Liver (tissue), 9 donors: ENCODE data around the gene INSR. TPM values are rescaled to one million over a fixed set of nuclear protein-coding genes. Genes with fewer than 3 reads are reported as not detected.

Experiments
- DNase-seq: peaks from one replicate; pipeline ENCODE4 v3.0.0-alpha.2; 2017; ENCODE audit warnings: low spot score
- H3K27ac ChIP-seq, 2 donors: one replicate each; pipeline ENCODE4 v1.7.0; 2013; ENCODE audit warnings: inconsistent platforms in 2 of 2, low read length in 2 of 2, control low read depth in 1 of 2, low read depth in 1 of 2, mild to moderate bottlenecking in 1 of 2
- H3K27me3 ChIP-seq, 4 donors: one replicate each; pipeline versions ENCODE4 v1.6.1 to v1.7.0; 2013; ENCODE audit warnings: low read length in 3 of 4, inconsistent platforms in 1 of 4, mild to moderate bottlenecking in 1 of 4, moderate library complexity in 1 of 4; ENCODE audit not compliant: control insufficient read depth in 4 of 4, insufficient read depth in 4 of 4
- H3K36me3 ChIP-seq, 4 donors: one replicate each; pipeline versions ENCODE4 v1.6.1 to v1.7.0; 2013; ENCODE audit warnings: low read length in 3 of 4, mild to moderate bottlenecking in 3 of 4, low read depth in 1 of 4, moderate library complexity in 1 of 4; ENCODE audit not compliant: control insufficient read depth in 4 of 4, insufficient read depth in 3 of 4
- H3K4me1 ChIP-seq, 4 donors: one replicate each; pipeline versions ENCODE4 v1.6.1 to v1.7.0; 2013; ENCODE audit warnings: low read length in 3 of 4, mild to moderate bottlenecking in 3 of 4, moderate library complexity in 1 of 4; ENCODE audit not compliant: control insufficient read depth in 4 of 4, insufficient read depth in 4 of 4
- H3K4me3 ChIP-seq, 3 donors: one replicate each; pipeline versions ENCODE4 v1.6.1 to v1.7.0; 2013; ENCODE audit warnings: low read length in 3 of 3, control low read depth in 1 of 3, low read depth in 1 of 3, mild to moderate bottlenecking in 1 of 3
- H3K9ac ChIP-seq, 2 donors: one replicate each; pipeline ENCODE4 v1.7.0; 2013; ENCODE audit warnings: low read length in 2 of 2, mild to moderate bottlenecking in 2 of 2, moderate library complexity in 2 of 2, control low read depth in 1 of 2, low read depth in 1 of 2
- H3K9me3 ChIP-seq, 4 donors: one replicate each; pipeline versions ENCODE4 v1.6.1 to v1.7.0; 2013; ENCODE audit warnings: low read length in 3 of 4; ENCODE audit not compliant: control insufficient read depth in 4 of 4
- ATF3 ChIP-seq: IDR thresholded peaks from 2 replicates; pipeline ENCODE4 v1.6.1; 2016; ENCODE audit warnings: antibody characterized with exemption
- CTCF ChIP-seq: fragments of 150-350 bp; IDR thresholded peaks from 2 replicates; pipeline ENCODE4 v1.5.1; 2017; ENCODE audit warnings: improper control_type of control experiment, low read depth, low read length; ENCODE audit not compliant: missing input control
- FOXA1 ChIP-seq: IDR thresholded peaks from 2 replicates; pipeline ENCODE4 v1.6.1; 2016; ENCODE audit warnings: antibody characterized with exemption
- FOXA2 ChIP-seq: IDR thresholded peaks from 2 replicates; pipeline ENCODE4 v1.6.1; 2016; ENCODE audit warnings: antibody characterized with exemption
- GABPA ChIP-seq, 2 donors: IDR thresholded peaks in 1 of 2; conservative IDR thresholded peaks in 1 of 2; 2 replicates each; pipeline ENCODE4 v1.6.1; 2016; ENCODE audit warnings: antibody characterized with exemption in 2 of 2, mild to moderate bottlenecking in 1 of 2, moderate library complexity in 1 of 2
- HNF4A ChIP-seq, 2 donors: conservative IDR thresholded peaks; 2 replicates each; pipeline ENCODE4 v1.6.1; 2016; ENCODE audit warnings: antibody characterized with exemption in 2 of 2, mild to moderate bottlenecking in 2 of 2
- HNF4G ChIP-seq: IDR thresholded peaks from 2 replicates; pipeline ENCODE4 v1.6.1; 2016; ENCODE audit warnings: antibody characterized with exemption
- JUND ChIP-seq, 2 donors: IDR thresholded peaks; 2 replicates each; pipeline ENCODE4 v1.6.1; 2016; ENCODE audit warnings: antibody characterized with exemption in 2 of 2
- MAX ChIP-seq: IDR thresholded peaks from 2 replicates; pipeline ENCODE4 v1.6.1; 2016; ENCODE audit warnings: antibody characterized with exemption
- NR2F2 ChIP-seq: IDR thresholded peaks from 2 replicates; pipeline ENCODE4 v1.6.1; 2016; ENCODE audit warnings: antibody characterized with exemption
- RAD21 ChIP-seq, 2 donors: IDR thresholded peaks; 2 replicates each; pipeline ENCODE4 v1.6.1; 2016; ENCODE audit warnings: antibody characterized with exemption in 2 of 2, mild to moderate bottlenecking in 2 of 2
- REST ChIP-seq: IDR thresholded peaks from 2 replicates; pipeline ENCODE4 v1.6.1; 2016; ENCODE audit warnings: antibody characterized with exemption, mild to moderate bottlenecking
- RXRA ChIP-seq, 2 donors: IDR thresholded peaks; 2 replicates each; pipeline ENCODE4 v1.6.1; 2017 to 2018; ENCODE audit warnings: antibody characterized with exemption in 2 of 2, mild to moderate bottlenecking in 1 of 2
- SP1 ChIP-seq: IDR thresholded peaks from 2 replicates; pipeline ENCODE4 v1.6.1; 2018; ENCODE audit warnings: antibody characterized with exemption, mild to moderate bottlenecking
- TAF1 ChIP-seq: conservative IDR thresholded peaks from 2 replicates; pipeline ENCODE4 v1.6.1; 2016; ENCODE audit warnings: antibody characterized with exemption, mild to moderate bottlenecking
- YY1 ChIP-seq: IDR thresholded peaks from 2 replicates; pipeline ENCODE4 v1.6.1; 2016; ENCODE audit warnings: antibody characterized with exemption, mild to moderate bottlenecking
- WGBS: extraction: QIAGEN DNeasy Blood & Tissue Kit; methylation state at CpG from one replicate; pipeline ENCODE4 v1.1.7; 2013; 5-methylcytosine and 5-hydroxymethylcytosine counted together
- polyA plus RNA-seq, 2 donors: library from polyadenylated mRNA; stranded (reverse) in 1 of 2; unstranded in 1 of 2; fragments of 200-250 nt in 1 of 2; fragments of >200 nt in 1 of 2; fragmentation: Nextera tagmentation in 1 of 2; extraction: Ambion mirVana in 1 of 2; gene quantifications; one replicate each; pipeline versions ENCODE4 v1.2.1 to v1.2.3, GENCODE V29; 2013 to 2015
- total RNA-seq, 2 donors: library from RNA; depleted of rRNA; stranded (reverse); fragments of >200 nt; gene quantifications; one replicate each; pipeline ENCODE4 v1.2.3, GENCODE V29; 2014
- TF ChIP-seq, protein P1 (sequence below): IDR thresholded peaks from 2 replicates; pipeline ENCODE4 v1.6.1; 2016; ENCODE audit warnings: antibody characterized with exemption
- donor health status: healthy.
- donor health status: healthy.
- donor health status: healthy.
- donor health status: healthy.
- donor health status: healthy.

INSR gene
- total and polyA plus RNA-seq, 4 donors: 16.5 to 97.5 (median 50.8) TPM

DNA sequence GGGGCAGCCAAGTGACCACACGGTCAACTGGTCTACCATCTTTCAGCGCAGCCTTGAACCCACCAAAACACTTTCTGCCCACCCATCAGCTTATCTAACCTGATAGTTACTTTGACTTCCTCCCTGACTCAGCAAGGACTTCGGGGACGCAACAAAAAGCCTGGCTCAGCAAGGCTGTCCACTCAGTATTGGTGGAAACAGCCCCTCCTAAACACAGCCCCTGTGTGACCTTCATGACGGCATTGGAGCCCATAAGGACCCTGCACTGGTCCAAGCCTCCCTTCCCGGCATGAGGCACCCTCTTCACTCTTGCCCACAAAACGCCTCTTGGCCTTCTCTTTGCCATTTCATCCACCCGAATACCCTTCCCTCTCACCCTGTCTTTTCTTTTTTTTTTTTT is 39.1 kb downstream of the INSR start (continued):
- TF ChIP-seq FOXA1: no peak
- no peak for TF ChIP-seq FOXA2
- TF ChIP-seq HNF4A (conservative IDR thresholded peaks at IDR 0.05): no peak
- no peak for TF ChIP-seq MAX

GRCh38 chr19:7254590-7254989 is 39.6 kb downstream of the INSR start:
- peak overlapping the region; percentile 54 to 61 for H3K27ac ChIP-seq
- DNase-seq: no peak

GRCh38 chr19:7252364-7252763 is 41.9 kb downstream of the INSR start:
- 89% methylated on average over 11 of the region's 11 CpGs for WGBS
- DNase-seq: no peak
- H3K27me3 ChIP-seq: no peaks in the 10 kb centered on the region
- H3K27ac ChIP-seq: no peak overlapping the region
- H3K36me3 ChIP-seq: no peaks in the 10 kb centered on the region
- TF ChIP-seq CTCF: no peak
- TF ChIP-seq REST: no peak
- no peak for TF ChIP-seq JUND (IDR thresholded peaks at IDR 0.05)
- no peak for TF ChIP-seq HNF4A (conservative IDR thresholded peaks at IDR 0.05)
- no peak for TF ChIP-seq NR2F2
- no peak for TF ChIP-seq YY1
- TF ChIP-seq, protein P1, sequence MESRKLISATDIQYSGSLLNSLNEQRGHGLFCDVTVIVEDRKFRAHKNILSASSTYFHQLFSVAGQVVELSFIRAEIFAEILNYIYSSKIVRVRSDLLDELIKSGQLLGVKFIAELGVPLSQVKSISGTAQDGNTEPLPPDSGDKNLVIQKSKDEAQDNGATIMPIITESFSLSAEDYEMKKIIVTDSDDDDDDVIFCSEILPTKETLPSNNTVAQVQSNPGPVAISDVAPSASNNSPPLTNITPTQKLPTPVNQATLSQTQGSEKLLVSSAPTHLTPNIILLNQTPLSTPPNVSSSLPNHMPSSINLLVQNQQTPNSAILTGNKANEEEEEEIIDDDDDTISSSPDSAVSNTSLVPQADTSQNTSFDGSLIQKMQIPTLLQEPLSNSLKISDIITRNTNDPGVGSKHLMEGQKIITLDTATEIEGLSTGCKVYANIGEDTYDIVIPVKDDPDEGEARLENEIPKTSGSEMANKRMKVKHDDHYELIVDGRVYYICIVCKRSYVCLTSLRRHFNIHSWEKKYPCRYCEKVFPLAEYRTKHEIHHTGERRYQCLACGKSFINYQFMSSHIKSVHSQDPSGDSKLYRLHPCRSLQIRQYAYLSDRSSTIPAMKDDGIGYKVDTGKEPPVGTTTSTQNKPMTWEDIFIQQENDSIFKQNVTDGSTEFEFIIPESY: no peak
- TF ChIP-seq TAF1: no peak
- TF ChIP-seq ATF3: no peak
- TF ChIP-seq SP1: no peak
- no peak overlapping the region for H3K9ac ChIP-seq
- no peaks in the 10 kb centered on the region for H3K9me3 ChIP-seq
- H3K4me3 ChIP-seq: no peak overlapping the region
- H3K4me1 ChIP-seq: peaks cover 0 to 2% (median under 1%) of the 10 kb centered on the region in 4 donors

More at GRCh38 chr19:7254590-7254989, 39.6 kb downstream of the INSR start:
- Histone ChIP-seq H3K4me3 (no peak overlapping the region), H3K36me3 (peaks cover 0 to 1% (median 0%) of the 10 kb centered on the region in 4 donors), H3K27me3 (no peaks in the 10 kb centered on the region), H3K4me1 (peaks cover 0 to 4% (median 2%) of the 10 kb centered on the region in 4 donors), H3K9ac (no peak overlapping the region), H3K9me3 (no peaks in the 10 kb centered on the region)
- TF ChIP-seq RXRA (IDR thresholded peaks at IDR 0.05) (no peak), HNF4G (no peak), GABPA (IDR thresholded peaks at IDR 0.05 in 1 of 2, conservative IDR thresholded peaks at IDR 0.05 in 1 of 2) (no peak), YY1 (no peak), JUND (IDR thresholded peaks at IDR 0.05) (no peak), RAD21 (IDR thresholded peaks at IDR 0.05) (no peak), SP1 (no peak), NR2F2 (no peak), FOXA2 (no peak), HNF4A (conservative IDR thresholded peaks at IDR 0.05) (no peak), MAX (no peak), FOXA1 (no peak)
- TF ChIP-seq, protein P1: no peak
- 74% methylated on average over 11 of the region's 11 CpGs for WGBS
